GM18870 (cell line): ENCODE measurements around the gene RGS9.
"Not testable (repeated sequence)": the region's sequence is repeated elsewhere in the genome, so short reads cannot be mapped to it uniquely, and the experiment has no call there.

Experiments
- ATAC-seq: cut with Tn5 transposase; IDR thresholded peaks from one replicate; pipeline ENCODE4 v1.9.1; 2021; ENCODE audit warnings: moderate library complexity; ENCODE audit not compliant: unreplicated experiment

RGS9 gene

DNA sequence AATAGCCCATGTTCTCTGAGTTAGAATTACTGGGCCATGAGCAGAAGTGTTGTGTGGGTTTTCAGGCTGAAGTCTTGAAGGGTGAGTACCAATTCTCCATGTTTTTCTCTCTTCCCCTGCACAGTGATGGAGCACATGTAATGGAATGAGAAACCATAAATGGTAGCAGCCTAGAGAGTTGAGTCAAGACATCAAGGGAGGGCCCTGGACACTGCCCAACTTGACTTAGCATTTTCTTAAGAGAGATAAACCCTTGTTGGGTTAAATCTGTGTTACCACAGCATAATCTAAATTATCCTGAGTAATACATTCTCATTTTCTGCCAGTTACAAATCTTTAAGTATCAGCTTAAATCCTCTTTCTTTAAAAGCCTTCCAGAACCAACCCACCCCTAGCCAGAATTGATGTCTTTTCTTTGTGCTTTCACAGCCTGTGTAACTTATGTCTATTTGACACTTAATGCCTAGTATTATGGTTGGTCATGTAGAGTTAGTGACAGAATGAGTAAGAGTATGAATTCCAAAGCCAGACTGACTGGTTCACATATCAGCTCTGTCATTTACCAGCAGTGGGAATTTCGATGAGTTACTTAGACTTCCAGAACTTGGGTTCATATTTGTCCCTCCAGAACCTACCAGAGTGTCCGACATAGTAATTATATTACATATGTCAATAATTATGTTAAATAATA, 27.0 kb upstream of the RGS9 start:
- ATAC-seq = no peak

- no peak for ATAC-seq
These were observed 21.3 kb upstream of the RGS9 start for GRCh38 chr17:65115839-65116238.

DNA sequence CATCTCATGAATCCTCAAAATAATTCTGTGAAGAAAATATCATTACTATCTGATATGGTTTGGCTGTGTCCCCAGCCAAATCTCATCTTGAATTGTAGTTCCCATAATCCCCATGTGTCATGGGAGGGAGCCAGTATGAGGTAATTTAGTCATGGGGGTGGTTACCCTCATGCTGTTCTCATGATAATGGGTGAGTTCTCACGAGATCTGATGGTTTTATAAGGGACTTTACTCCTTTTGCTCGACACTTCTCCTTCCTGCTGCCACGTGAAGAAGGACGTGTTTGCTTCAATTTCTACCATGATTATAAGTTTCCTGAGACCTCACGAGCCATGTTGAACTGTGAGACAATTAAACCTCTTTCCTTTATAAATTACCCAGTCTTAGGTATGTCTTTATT, 20.7 kb upstream of the RGS9 start:
- not testable (repeated sequence) for ATAC-seq

GRCh38 chr17:65117384-65118035, 19.7 kb upstream of the RGS9 start:
- ATAC-seq = no peak

GRCh38 chr17:65121368-65121767, 15.8 kb upstream of the RGS9 start:
- ATAC-seq = no peak

DNA sequence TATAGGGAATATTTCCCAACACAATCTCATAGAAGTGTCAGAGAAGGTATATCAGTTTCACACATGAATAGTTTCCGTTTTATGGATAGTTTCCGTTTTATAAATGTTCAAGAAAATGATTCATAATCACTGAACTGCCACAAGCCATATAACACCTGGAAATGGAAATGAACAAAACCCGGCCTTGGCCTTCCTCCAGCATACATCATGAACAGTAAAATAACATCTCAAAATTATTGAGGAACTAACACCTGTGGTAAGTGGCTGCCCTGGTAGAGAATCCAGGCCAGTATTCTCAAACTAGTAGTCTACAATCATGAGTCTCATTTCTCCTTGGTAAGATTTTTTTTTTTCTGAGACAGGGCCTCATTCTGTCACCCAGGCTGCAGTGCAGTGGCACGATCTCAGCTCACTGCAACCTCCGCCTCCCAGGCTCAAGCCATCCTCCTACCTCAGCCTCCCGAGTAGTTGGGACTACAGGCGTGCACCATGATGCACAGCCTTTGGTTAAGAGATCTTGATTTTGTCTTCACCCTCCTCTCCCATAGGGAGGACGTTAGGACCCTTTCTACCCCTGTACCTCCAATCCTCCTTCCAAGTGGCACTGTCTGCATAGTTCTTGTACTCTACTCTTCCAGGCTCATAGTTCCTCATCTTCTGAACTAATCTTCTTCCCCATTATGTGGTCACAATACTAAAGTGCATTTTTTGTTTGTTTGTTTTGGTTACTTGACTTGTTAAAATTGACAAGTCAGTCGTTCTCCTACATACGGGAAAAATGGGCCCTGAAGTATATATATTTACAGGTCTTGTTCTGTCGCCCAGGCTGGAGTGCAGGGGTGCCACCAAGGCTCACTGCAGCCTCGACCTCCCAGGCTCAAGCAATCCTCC, 15.0 kb upstream of the RGS9 start:
- ATAC-seq = no peak

GRCh38 chr17:65122836-65123756, 14.1 kb upstream of the RGS9 start:
- ATAC-seq = peak; percentile 61

GRCh38 chr17:65123757-65124675, 13.2 kb upstream of the RGS9 start:
- ATAC-seq = no peak

DNA sequence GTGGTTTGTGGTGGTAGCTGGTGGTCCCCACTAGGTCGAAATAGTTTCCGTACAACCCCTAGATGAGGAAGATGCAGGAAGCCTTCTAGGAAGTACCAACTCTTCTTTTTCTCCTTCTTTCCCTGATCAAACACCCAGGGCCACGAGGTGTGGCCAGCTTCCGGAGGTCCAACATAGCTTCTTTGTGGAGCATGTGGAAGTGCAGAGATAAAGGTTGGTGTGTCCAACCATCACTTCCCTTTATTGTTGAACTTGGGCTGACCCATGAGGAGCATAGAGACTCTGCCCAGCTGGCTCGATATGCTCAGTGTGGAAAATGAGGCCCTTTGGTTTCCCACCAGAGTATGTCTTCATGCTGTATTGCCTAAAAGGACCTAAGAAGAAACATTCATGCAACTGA, 6.3 kb upstream of the RGS9 start:
- no peak for ATAC-seq

DNA sequence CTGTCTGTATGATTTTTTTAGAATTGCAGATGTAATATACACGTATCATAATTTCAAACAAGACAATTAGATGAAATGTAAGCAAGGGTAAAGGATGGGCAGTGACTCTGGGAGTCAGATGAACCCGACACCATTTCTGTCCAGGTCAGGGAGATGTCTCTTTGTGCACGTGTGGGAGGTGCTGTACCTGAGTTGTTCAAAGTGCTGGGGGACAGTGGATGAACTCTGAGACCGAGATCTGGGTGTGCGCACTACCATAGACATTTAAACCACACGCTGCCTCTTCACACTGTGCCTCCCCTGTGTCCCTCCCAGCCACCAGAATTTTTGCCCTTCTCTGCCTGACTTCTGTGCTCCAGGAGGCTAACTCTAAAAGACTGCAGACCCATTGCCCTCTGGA, 5.9 kb upstream of the RGS9 start:
- ATAC-seq = no peak

DNA sequence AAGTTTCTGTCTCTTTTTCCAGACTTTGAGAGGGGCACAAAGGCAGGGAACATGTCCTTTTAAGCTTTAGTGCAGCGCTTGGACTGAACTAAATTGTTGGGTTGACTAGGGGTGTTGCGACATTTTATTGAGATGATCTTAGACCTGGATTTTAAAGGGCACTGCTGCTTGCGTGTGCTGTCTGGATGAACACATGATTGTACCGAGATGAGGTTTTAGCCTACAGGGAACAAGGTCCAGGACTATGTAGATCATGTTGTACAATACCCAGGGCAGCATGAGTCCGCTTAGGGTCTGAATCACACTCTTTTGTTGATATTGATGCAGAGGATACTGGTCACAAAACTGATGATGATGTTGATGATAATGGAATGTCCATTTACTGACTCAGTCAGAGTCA, 5.2 kb upstream of the RGS9 start:
- no peak for ATAC-seq

GRCh38 chr17:65134035-65134434, 3.1 kb upstream of the RGS9 start:
- ATAC-seq = no peak

GRCh38 chr17:65139101-65139764, 2.1 kb downstream of the RGS9 start:
- no peak for ATAC-seq

DNA sequence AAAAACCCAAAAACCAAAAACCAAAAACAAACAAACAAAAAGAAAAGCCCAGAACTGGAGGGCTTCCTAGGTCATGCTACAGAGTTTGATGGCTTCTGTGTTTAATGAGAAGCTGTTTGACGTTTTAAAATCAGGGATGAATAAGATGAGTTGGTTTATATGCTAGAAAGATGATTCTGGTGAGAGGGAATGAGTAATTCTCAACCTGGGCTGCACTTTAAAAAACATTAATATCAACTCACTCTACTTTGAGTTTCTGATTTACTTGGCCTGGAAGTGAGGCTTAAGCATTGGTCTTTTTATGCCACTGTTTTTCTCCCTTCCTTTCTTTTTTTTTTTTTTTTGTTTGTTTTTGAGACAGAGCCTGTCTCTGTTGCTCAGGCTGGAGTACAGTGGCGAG, 5.1 kb downstream of the RGS9 start:
- ATAC-seq = no peak

- no peak for ATAC-seq
These were observed 6.9 kb downstream of the RGS9 start for GRCh38 chr17:65143889-65144604.

DNA sequence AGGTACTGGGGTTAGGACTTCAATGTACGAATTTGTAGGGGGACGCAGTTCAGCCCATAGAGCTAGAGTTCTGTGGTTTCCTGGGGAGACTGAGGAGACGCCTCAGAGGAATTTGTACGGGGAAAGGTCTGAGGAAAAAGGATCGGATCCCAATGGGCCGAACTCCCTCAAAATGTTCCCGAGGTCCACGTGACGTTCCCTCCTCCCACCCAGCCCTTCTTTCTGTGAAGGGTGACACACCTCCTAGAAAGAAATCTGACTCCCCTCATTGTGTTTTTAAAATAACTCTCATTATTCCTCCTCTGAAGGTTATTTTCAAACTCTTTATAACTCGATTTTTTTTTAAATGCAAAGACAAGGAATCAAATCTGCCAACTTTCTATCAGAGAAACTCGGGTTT, 8.6 kb downstream of the RGS9 start:
- no peak for ATAC-seq

GRCh38 chr17:65147955-65148354, 10.8 kb downstream of the RGS9 start:
- no peak for ATAC-seq

DNA sequence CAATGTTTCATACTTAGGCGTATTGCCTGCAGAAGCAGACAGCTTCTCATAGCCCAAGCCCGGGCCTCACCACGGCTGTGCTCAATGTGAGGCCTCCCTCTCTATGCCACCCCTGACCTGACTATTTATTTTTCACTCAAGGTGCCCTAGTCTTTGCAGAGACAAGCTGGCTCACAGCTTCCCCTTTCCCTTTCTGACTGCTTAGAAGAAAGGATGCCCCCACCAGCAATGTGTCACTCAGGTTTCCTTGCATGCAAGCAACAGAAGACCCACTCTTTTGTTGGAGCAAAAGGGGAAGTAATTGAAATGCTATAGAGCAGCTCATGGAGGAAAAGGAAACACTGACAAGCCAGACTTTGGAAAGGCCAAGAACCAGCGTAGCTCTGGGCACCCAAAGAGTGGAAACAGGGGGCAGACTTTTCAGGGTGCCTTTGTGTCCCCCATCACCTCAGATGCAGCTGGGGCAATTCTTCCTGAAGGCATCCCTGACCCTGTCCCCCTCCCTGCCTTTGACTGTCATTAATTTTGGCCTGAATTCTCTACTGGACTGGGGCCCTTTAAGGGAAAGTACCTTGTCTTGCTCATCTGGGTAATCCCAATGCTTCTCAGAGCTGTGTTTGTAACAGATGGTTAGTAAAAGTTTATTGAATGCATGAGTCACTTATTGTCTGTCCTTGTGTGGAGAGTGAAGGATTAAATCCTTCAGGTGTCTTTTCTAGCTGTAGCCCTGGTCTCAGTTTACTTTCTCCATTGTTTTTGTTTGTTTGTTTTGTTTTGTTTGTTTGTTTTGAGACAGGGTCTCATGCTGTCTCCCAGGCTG, 17.8 kb downstream of the RGS9 start:
- peak; percentile 89 for ATAC-seq
